ENCODE data around the gene METAP1. TPM values are rescaled to one million over a fixed set of nuclear protein-coding genes. Genes with fewer than 3 reads are reported as not detected.

The METAP1 gene
- total RNA-seq, 1 experiment from 2014 or later, result 63.5 TPM

DNA sequence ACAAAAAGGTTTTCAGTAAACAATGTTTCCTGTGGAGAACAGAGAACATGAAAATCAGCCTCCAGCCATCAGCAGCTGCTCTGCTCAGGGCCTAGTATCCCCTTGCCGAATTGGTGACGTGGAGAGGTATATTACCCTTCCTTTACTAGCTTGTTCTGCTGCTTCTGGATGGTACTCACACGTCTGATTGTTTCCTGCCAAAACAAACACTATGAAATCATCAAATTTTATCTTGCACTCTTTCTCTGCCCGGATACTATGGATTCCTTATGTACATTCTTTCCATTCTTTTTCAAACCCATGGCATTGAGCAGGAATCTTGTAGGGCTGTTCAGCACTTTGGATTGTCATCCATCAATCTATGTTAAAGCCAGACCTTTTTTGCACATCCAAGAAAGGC lies 18.8 kb upstream of the METAP1 start:
- no peak overlapping the region for H3K14ac ChIP-seq (ENCODE audit: insufficient read depth, low read length)
- Mint-ChIP-seq H3K4me1 (no peaks in the 10 kb centered on the region), H3K4me3 (no peak overlapping the region), H3K27ac (no peak overlapping the region), H3K27me3 (ENCODE audit: low read depth) (no peaks in the 10 kb centered on the region), H3K36me3 (ENCODE audit: insufficient read depth in 1 of 3, low read depth in 3 of 3) (no peaks in the 10 kb centered on the region), H3K9me3 (no peaks in the 10 kb centered on the region)
- H3K56ac ChIP-seq (ENCODE audit: insufficient read length, low read depth, low read length), result no peak overlapping the region
- H4K8ac ChIP-seq (replicated peaks; ENCODE audit: insufficient read length, low read depth, low read length), result no peak overlapping the region
- TF ChIP-seq, protein P1, sequence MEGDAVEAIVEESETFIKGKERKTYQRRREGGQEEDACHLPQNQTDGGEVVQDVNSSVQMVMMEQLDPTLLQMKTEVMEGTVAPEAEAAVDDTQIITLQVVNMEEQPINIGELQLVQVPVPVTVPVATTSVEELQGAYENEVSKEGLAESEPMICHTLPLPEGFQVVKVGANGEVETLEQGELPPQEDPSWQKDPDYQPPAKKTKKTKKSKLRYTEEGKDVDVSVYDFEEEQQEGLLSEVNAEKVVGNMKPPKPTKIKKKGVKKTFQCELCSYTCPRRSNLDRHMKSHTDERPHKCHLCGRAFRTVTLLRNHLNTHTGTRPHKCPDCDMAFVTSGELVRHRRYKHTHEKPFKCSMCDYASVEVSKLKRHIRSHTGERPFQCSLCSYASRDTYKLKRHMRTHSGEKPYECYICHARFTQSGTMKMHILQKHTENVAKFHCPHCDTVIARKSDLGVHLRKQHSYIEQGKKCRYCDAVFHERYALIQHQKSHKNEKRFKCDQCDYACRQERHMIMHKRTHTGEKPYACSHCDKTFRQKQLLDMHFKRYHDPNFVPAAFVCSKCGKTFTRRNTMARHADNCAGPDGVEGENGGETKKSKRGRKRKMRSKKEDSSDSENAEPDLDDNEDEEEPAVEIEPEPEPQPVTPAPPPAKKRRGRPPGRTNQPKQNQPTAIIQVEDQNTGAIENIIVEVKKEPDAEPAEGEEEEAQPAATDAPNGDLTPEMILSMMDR (conservative IDR thresholded peaks at IDR 0.05), result no peak
- no peak for DNase-seq
- H2BK12ac ChIP-seq (ENCODE audit: insufficient read length, low read depth, low read length), result no peak overlapping the region
- H3K79me2 ChIP-seq (ENCODE audit: insufficient read depth, low read length), result no peaks in the 10 kb centered on the region
- no peak overlapping the region for H2AK5ac ChIP-seq (ENCODE audit: insufficient read length, low read length)
- no peak overlapping the region for H2BK15ac ChIP-seq (ENCODE audit: low read depth, low read length)
- no peaks in the 10 kb centered on the region for H3K23me2 ChIP-seq (ENCODE audit: insufficient read length, low read depth, low read length, poor library complexity, severe bottlenecking)
- H2AFZ ChIP-seq (ENCODE audit: low read length), result no peak overlapping the region
- H2BK20ac ChIP-seq (ENCODE audit: low read depth, low read length, poor library complexity, severe bottlenecking), result no peak overlapping the region
- no peak overlapping the region for H4K91ac ChIP-seq (ENCODE audit: insufficient read length, low read depth, low read length)
- no peaks in the 10 kb centered on the region for H3K79me1 ChIP-seq (ENCODE audit: insufficient read depth, low read depth, low read length, poor library complexity, severe bottlenecking)
- no peak overlapping the region for H2BK120ac ChIP-seq (ENCODE audit: low read depth, low read length, poor library complexity, severe bottlenecking)
- H3K9me3 ChIP-seq (ENCODE audit: control insufficient read depth, low read depth, low read length), result no peaks in the 10 kb centered on the region
- no peak overlapping the region for H3K18ac ChIP-seq (ENCODE audit: insufficient read length, low read depth, low read length)
- H3K23ac ChIP-seq (ENCODE audit: insufficient read length, low read depth, low read length), result no peak overlapping the region
- H3K27me3 ChIP-seq (ENCODE audit: insufficient read depth, low read length), result no peaks in the 10 kb centered on the region
- no peak overlapping the region for H3K9ac ChIP-seq (ENCODE audit: extremely low read depth, insufficient read length, low read length)
- no peak overlapping the region for H2BK5ac ChIP-seq (ENCODE audit: insufficient read length, low read length)
- no peak overlapping the region for H3K27ac ChIP-seq (ENCODE audit: insufficient read length, low read depth, low read length)
- H3K4ac ChIP-seq (ENCODE audit: low read depth, low read length), result no peak overlapping the region
- H3K4me2 ChIP-seq (ENCODE audit: insufficient read depth, insufficient read length, low read length), result no peak overlapping the region
- WGBS (ENCODE audit: extremely low coverage, insufficient read length, low lambda C conversion rate), result no CpG with 5 or more reads among the region's 4 CpGs
- H4K20me1 ChIP-seq (ENCODE audit: control insufficient read depth, insufficient read depth, insufficient read length), result no peaks in the 10 kb centered on the region
- H3K4me1 ChIP-seq (ENCODE audit: insufficient read depth, low read length), result no peaks in the 10 kb centered on the region
- no peak overlapping the region for H3T11ph ChIP-seq (ENCODE audit: low read length)
- H4K5ac ChIP-seq (ENCODE audit: insufficient read length, low read depth, low read length), result no peak overlapping the region
